Uterus (tissue), 4 donors: Measurements from ENCODE around the gene THRB. TPM values are rescaled to one million over a fixed set of nuclear protein-coding genes. Genes with fewer than 3 reads are reported as not detected.
A peak's percentile ranks its signal among the peaks of the same experiment; 100 is the strongest.

Experiments used
- DNase-seq, 2 donors: peaks; one replicate each; pipeline ENCODE4 v3.0.0-alpha.2; 2019 to 2020
- H3K27ac ChIP-seq, 2 donors: fragments of 200-600 bp; sonication (generic); 1 replicate in 1 of 2; 2 replicates in 1 of 2; pipeline ENCODE4 v1.5.1; 2016 to 2018
- H3K27me3 ChIP-seq, 2 donors: fragments of 200-600 bp; sonication (generic); one replicate each; pipeline ENCODE4 v1.5.1; 2018 to 2019; ENCODE audit warnings: control low read depth in 1 of 2
- H3K36me3 ChIP-seq, 2 donors: fragments of 200-600 bp; sonication (generic); one replicate each; pipeline ENCODE4 v1.5.1; 2019; ENCODE audit warnings: control low read depth in 1 of 2
- H3K4me1 ChIP-seq, 2 donors: fragments of 200-600 bp; sonication (generic); one replicate each; pipeline ENCODE4 v1.5.1; 2018 to 2019; ENCODE audit warnings: control low read depth in 1 of 2
- H3K4me3 ChIP-seq, 2 donors: fragments of 200-600 bp; sonication (generic); 1 replicate in 1 of 2; 2 replicates in 1 of 2; pipeline ENCODE4 v1.5.1; 2018 to 2019; ENCODE audit warnings: mild to moderate bottlenecking in 1 of 2
- H3K9me3 ChIP-seq, 2 donors: fragments of 200-600 bp; sonication (generic); one replicate each; pipeline ENCODE4 v1.5.1; 2019; ENCODE audit warnings: control low read depth in 1 of 2
- POLR2A ChIP-seq, 2 donors: fragments of 450-650 bp; IDR thresholded peaks; one replicate each; pipeline ENCODE4 v1.6.1; 2016; ENCODE audit warnings: antibody characterized with exemption in 2 of 2, mild to moderate bottlenecking in 1 of 2, moderate library complexity in 1 of 2
- intact Hi-C: fragments of 100-400 bp; cut with DNase I; formaldehyde crosslinking; loops from one replicate; pipeline ENCODE4 v1.15.1; 2023; ENCODE audit warnings: low total_unique reads
- total RNA-seq, 4 donors: library from RNA; depleted of rRNA in 3 of 4; stranded (reverse); fragments of >200 nt in 3 of 4; gene quantifications; one replicate each; pipeline versions ENCODE4 v1.1.0 to v1.2.4, GENCODE V29; 2014 to 2023
- TF ChIP-seq, protein P1 (sequence below), 4 experiments: fragments of 200-600 bp in 2 of 4; fragments of 450-650 bp in 2 of 4; sonication (generic) in 2 of 4; IDR thresholded peaks; one replicate each; pipeline ENCODE4 v1.5.1; 2016 to 2019; ENCODE audit warnings: antibody characterized with exemption in 4 of 4, mild to moderate bottlenecking in 2 of 4, moderate library complexity in 1 of 4
- donor health status: DM: yes; HTN: yes; CAD: no.

Gene THRB
- total RNA-seq, 4 donors from 2014 or later = 4.6 to 38.2 (median 17.3) TPM

- no peak for DNase-seq
- intact Hi-C loops = no loop called here
- Histone ChIP-seq H3K27ac (no peak overlapping the region), H3K4me3 (no peak overlapping the region), H3K4me1 (no peaks in the 10 kb centered on the region), H3K27me3 (no peaks in the 10 kb centered on the region), H3K9me3 (no peaks in the 10 kb centered on the region), H3K36me3 (no peaks in the 10 kb centered on the region)
- TF ChIP-seq, protein P1, sequence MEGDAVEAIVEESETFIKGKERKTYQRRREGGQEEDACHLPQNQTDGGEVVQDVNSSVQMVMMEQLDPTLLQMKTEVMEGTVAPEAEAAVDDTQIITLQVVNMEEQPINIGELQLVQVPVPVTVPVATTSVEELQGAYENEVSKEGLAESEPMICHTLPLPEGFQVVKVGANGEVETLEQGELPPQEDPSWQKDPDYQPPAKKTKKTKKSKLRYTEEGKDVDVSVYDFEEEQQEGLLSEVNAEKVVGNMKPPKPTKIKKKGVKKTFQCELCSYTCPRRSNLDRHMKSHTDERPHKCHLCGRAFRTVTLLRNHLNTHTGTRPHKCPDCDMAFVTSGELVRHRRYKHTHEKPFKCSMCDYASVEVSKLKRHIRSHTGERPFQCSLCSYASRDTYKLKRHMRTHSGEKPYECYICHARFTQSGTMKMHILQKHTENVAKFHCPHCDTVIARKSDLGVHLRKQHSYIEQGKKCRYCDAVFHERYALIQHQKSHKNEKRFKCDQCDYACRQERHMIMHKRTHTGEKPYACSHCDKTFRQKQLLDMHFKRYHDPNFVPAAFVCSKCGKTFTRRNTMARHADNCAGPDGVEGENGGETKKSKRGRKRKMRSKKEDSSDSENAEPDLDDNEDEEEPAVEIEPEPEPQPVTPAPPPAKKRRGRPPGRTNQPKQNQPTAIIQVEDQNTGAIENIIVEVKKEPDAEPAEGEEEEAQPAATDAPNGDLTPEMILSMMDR (IDR thresholded peaks at IDR 0.05) = no peak
- TF ChIP-seq POLR2A (IDR thresholded peaks at IDR 0.05) = no peak
Measured at GRCh38 chr3:24192469-24193056, 302.1 kb downstream of the THRB start.

DNA sequence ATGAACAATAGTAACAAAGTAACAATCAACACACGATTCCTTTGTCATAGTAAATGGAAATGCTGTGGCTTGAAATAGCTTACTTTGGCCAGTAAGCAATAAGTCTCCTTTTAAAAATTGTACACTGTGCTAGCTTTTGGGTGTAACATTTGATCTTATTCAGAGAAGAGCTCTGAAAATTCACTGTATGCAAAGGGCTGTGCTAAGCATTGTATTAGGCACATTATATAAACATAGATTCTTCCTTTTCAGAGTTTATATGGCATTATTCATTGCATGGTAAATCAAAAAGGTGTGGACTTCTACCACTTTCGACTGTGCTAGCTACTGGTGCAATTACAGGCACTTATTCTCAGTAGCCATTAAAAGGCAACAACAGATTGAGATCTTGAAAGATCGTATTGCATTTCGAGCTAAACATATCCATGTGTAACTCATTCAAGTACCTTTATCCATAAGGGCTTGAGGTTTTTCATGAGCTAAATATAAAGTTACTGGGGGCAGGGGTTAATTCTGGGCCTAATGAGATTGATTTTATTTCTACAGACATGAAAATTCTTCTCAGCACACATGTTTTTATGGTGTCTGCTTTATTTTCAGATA lies 302.7 kb downstream of the THRB start:
- no peaks in the 10 kb centered on the region for H3K4me1 ChIP-seq
- no peak overlapping the region for H3K27ac ChIP-seq
- no peaks in the 10 kb centered on the region for H3K9me3 ChIP-seq
- intact Hi-C loops = no loop called here
- H3K27me3 ChIP-seq = no peaks in the 10 kb centered on the region
- no peak overlapping the region for H3K4me3 ChIP-seq
- H3K36me3 ChIP-seq = no peaks in the 10 kb centered on the region
- no peak for TF ChIP-seq POLR2A (IDR thresholded peaks at IDR 0.05)
- TF ChIP-seq, protein P1 (IDR thresholded peaks at IDR 0.05) = no peak
- DNase-seq = no peak

DNA sequence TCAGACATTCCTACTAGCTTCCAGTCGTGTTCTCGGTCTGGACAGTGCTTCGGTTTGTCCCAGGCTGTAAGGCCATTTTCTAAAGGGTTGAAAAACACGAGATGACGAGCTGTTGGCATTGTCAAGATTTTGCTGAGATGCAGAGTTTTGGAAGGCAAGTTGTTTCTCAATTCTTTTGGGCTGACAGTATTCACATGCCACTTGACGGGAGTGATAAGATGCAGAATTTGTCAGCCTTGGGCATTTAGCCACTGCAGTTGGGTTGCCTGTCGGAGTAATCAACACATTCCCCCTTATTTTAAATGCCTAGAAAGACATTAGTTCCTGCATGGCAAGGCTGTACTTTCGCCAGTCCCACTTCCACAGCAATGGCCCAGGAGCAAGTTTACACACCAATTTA lies 304.4 kb downstream of the THRB start:
- no peaks in the 10 kb centered on the region for H3K9me3 ChIP-seq
- no peak overlapping the region for H3K27ac ChIP-seq
- no peak for DNase-seq
- no peak for TF ChIP-seq POLR2A (IDR thresholded peaks at IDR 0.05)
- TF ChIP-seq, protein P1 (IDR thresholded peaks at IDR 0.05) = no peak
- H3K4me1 ChIP-seq = no peaks in the 10 kb centered on the region
- no peaks in the 10 kb centered on the region for H3K36me3 ChIP-seq
- H3K4me3 ChIP-seq = no peak overlapping the region
- intact Hi-C loops = no loop called here
- H3K27me3 ChIP-seq = no peaks in the 10 kb centered on the region

DNA sequence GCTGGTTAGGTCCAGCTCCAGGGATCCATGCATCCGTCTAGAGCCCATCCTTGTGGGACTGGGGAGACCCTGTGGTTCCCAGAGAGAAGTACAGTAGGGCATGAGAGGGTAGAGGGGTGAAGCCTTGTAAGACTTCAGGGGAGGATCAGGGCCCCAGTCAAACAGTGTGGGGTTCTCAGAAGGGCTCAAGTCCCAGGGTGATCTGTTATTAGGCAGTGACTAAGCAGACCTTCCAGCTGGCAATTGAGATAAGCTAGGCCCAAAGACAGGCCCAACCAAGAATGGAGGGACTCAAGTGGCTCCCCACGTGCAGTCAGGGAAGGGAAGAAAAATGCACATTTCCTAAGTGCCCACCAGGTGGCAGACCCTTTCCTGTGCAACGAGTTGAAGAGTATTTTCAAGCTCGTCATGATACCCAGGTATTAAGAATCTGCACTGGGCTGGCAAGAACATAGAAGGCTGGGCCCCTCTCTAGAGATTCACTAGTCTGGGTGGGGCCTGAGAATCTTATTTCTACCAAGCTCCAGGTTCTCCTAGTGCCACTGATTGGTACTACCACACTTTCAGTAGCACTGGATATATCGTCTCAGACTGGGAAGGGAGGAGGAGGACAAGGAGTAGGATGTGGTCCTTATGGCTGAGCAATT lies 308.8 kb downstream of the THRB start:
- TF ChIP-seq, protein P1 (IDR thresholded peaks at IDR 0.05) = peak; percentile 52 to 56 (median 53)
- no peak for TF ChIP-seq POLR2A (IDR thresholded peaks at IDR 0.05)
- H3K4me3 ChIP-seq = no peak overlapping the region
- H3K27ac ChIP-seq = peak overlapping the region in 1 of 2 donors; percentile 21
- intact Hi-C loops = no loop called here
- no peaks in the 10 kb centered on the region for H3K27me3 ChIP-seq
- DNase-seq = peak; percentile 26 to 32
- H3K36me3 ChIP-seq = no peaks in the 10 kb centered on the region
- no peaks in the 10 kb centered on the region for H3K4me1 ChIP-seq
- H3K9me3 ChIP-seq = no peaks in the 10 kb centered on the region

GRCh38 chr3:24184528-24185176 lies 310.0 kb downstream of the THRB start:
- Histone ChIP-seq H3K4me3 (no peak overlapping the region), H3K27ac (no peak overlapping the region), H3K36me3 (no peaks in the 10 kb centered on the region), H3K9me3 (no peaks in the 10 kb centered on the region), H3K4me1 (no peaks in the 10 kb centered on the region), H3K27me3 (no peaks in the 10 kb centered on the region)
- intact Hi-C loops = no loop called here
- no peak for DNase-seq
- no peak for TF ChIP-seq POLR2A (IDR thresholded peaks at IDR 0.05)
- TF ChIP-seq, protein P1 (IDR thresholded peaks at IDR 0.05) = no peak
